Caco-2 (cell line): ENCODE data around the gene CDC42BPA. TPM values are rescaled to one million over a fixed set of nuclear protein-coding genes. Genes with fewer than 3 reads are reported as not detected.
"Not testable (repeated sequence)": the region's sequence is repeated elsewhere in the genome, so short reads cannot be mapped to it uniquely, and the experiment has no call there.

ENCODE experiments used
- BruUV-seq: library from RNA; stranded (reverse); fragments of 400-500 nt; replicated peaks from 2 replicates; lab custom pipeline; 2021; lab: Mats Ljungman, UMichigan
- CTCF ChIA-PET: fragments of 300-600 bp; sonication (Branson Sonifier 250); formaldehyde crosslinking; loops from one replicate; lab custom pipeline; 2022; ENCODE audit warnings: antibody characterized with exemption; lab: Charles Lee
- POLR2A ChIA-PET: fragments of 300-600 bp; sonication (Branson Sonifier 250); formaldehyde crosslinking; loops from one replicate; lab custom pipeline; 2022; ENCODE audit warnings: antibody characterized with exemption; lab: Charles Lee
- DNase-seq, 2 experiments: peaks; one replicate each; pipeline versions ENCODE4 v3.0.0 to v3.0.0-alpha.2; 2020 to 2022
- H3K27me3 ChIP-seq: replicated peaks from 2 replicates; pipeline ENCODE4 v1.6.0; 2011; ENCODE audit warnings: low read length; ENCODE audit not compliant: control insufficient read depth, insufficient read depth
- H3K36me3 ChIP-seq: 2 replicates; pipeline ENCODE4 v1.5.1; 2011; ENCODE audit warnings: low read length; ENCODE audit not compliant: control insufficient read depth, insufficient read depth
- H3K4me1 ChIP-seq: fragments of 250-450 bp; sonication (Bioruptor Pico); 2 replicates; pipeline ENCODE4 v1.5.1; 2020; ENCODE audit warnings: mild to moderate bottlenecking
- H3K4me3 ChIP-seq: 2 replicates; pipeline ENCODE4 v1.5.1; 2011; ENCODE audit warnings: low read depth, mild to moderate bottlenecking, control low read depth, low read length
- H3K9me3 ChIP-seq: fragments of 250-450 bp; sonication (Bioruptor Pico); 2 replicates; pipeline ENCODE4 v1.5.1; 2020; ENCODE audit warnings: mild to moderate bottlenecking, moderate library complexity
- H3K27ac Mint-ChIP-seq: one replicate; pipeline ENCODE4 v1.8.0; 2022; ENCODE audit warnings: mixed read lengths; ENCODE audit not compliant: unreplicated experiment
- H3K27me3 Mint-ChIP-seq: one replicate; pipeline ENCODE4 v1.8.0; 2022; ENCODE audit warnings: mixed read lengths; ENCODE audit not compliant: insufficient read depth, unreplicated experiment
- H3K36me3 Mint-ChIP-seq: one replicate; pipeline ENCODE4 v1.8.0; 2022; ENCODE audit warnings: mild to moderate bottlenecking, mixed read lengths; ENCODE audit not compliant: insufficient read depth, unreplicated experiment
- H3K4me1 Mint-ChIP-seq: one replicate; pipeline ENCODE4 v1.8.0; 2022; ENCODE audit warnings: low read depth, mixed read lengths; ENCODE audit not compliant: unreplicated experiment
- H3K4me3 Mint-ChIP-seq: one replicate; pipeline ENCODE4 v1.8.0; 2022; ENCODE audit warnings: mild to moderate bottlenecking, moderate library complexity, mixed read lengths; ENCODE audit not compliant: unreplicated experiment
- H3K9me3 Mint-ChIP-seq: one replicate; pipeline ENCODE4 v1.8.0; 2022; ENCODE audit warnings: mixed read lengths; ENCODE audit not compliant: unreplicated experiment
- intact Hi-C: fragments of 100-400 bp; cut with micrococcal nuclease; formaldehyde crosslinking; loops from one replicate; pipeline ENCODE4 v1.10.0; 2022; ENCODE audit not compliant: unreplicated experiment
- total RNA-seq: library from RNA; stranded (reverse); gene quantifications from 2 replicates; pipeline ENCODE4 v1.2.3, GENCODE V29; 2022
- TF ChIP-seq, protein P1 (sequence below), 2 experiments: fragments of 200-600 bp in 1 of 2; IDR thresholded peaks; 1 replicate in 1 of 2; 2 replicates in 1 of 2; pipeline versions ENCODE4 v1.5.1 to v1.8.0; 2011 to 2022; ENCODE audit warnings: antibody characterized with exemption in 1 of 2, control low read depth in 1 of 2, inconsistent platforms in 1 of 2, low read depth in 1 of 2, low read length in 1 of 2, mild to moderate bottlenecking in 1 of 2, moderate library complexity in 1 of 2; ENCODE audit not compliant: insufficient read depth in 1 of 2, severe bottlenecking in 1 of 2, unreplicated experiment in 1 of 2

Gene CDC42BPA
- total RNA-seq, 1 experiment from 2014 or later = 38.3 TPM

DNA sequence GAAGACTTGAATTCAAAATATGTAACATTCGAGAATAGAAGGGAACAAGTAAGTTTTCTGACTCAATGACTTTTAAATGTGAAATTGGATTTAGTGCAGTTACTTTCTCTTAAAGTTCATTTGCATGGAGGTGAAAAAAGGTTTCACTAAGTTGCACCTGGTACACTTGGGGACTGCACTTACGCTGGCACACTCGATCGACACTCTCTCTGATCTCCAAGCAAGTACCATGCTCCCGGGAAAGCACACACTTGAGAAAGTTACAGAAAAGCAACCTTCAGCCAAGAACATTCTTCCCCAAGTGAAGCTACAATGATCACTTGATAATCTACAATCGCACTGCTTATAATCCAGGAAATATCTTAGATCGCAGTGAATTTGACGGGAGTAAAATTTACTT lies 315.1 kb downstream of the CDC42BPA start:
- DNase-seq = no peak
- Mint-ChIP-seq H3K4me1 (no peaks in the 10 kb centered on the region), H3K27ac (no peak overlapping the region), H3K36me3 (peaks cover 20% of the 10 kb centered on the region), H3K27me3 (no peaks in the 10 kb centered on the region), H3K9me3 (no peaks in the 10 kb centered on the region), H3K4me3 (no peak overlapping the region)
- H3K9me3 ChIP-seq = no peaks in the 10 kb centered on the region
- no peaks in the 10 kb centered on the region; the same call in 1 of the 2 replicates for H3K36me3 ChIP-seq
- TF ChIP-seq, protein P1, sequence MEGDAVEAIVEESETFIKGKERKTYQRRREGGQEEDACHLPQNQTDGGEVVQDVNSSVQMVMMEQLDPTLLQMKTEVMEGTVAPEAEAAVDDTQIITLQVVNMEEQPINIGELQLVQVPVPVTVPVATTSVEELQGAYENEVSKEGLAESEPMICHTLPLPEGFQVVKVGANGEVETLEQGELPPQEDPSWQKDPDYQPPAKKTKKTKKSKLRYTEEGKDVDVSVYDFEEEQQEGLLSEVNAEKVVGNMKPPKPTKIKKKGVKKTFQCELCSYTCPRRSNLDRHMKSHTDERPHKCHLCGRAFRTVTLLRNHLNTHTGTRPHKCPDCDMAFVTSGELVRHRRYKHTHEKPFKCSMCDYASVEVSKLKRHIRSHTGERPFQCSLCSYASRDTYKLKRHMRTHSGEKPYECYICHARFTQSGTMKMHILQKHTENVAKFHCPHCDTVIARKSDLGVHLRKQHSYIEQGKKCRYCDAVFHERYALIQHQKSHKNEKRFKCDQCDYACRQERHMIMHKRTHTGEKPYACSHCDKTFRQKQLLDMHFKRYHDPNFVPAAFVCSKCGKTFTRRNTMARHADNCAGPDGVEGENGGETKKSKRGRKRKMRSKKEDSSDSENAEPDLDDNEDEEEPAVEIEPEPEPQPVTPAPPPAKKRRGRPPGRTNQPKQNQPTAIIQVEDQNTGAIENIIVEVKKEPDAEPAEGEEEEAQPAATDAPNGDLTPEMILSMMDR (IDR thresholded peaks at IDR 0.05; ENCODE audit: insufficient read depth in 1 of 2, low read depth in 1 of 2, low read length in 1 of 2, severe bottlenecking in 1 of 2, unreplicated experiment in 1 of 2) = no peak
- CTCF ChIA-PET = no interaction called here
- intact Hi-C loops = loop anchor here (10.0 kb wide), 1 partner anchor 432 kb away; no protein-coding TSS in a partner anchor
- no peaks in the 10 kb centered on the region for H3K27me3 ChIP-seq
- no TSS peak for BruUV-seq
- no peak overlapping the region for H3K4me3 ChIP-seq
- no peaks in the 10 kb centered on the region for H3K4me1 ChIP-seq
- POLR2A ChIA-PET = no interaction called here

DNA sequence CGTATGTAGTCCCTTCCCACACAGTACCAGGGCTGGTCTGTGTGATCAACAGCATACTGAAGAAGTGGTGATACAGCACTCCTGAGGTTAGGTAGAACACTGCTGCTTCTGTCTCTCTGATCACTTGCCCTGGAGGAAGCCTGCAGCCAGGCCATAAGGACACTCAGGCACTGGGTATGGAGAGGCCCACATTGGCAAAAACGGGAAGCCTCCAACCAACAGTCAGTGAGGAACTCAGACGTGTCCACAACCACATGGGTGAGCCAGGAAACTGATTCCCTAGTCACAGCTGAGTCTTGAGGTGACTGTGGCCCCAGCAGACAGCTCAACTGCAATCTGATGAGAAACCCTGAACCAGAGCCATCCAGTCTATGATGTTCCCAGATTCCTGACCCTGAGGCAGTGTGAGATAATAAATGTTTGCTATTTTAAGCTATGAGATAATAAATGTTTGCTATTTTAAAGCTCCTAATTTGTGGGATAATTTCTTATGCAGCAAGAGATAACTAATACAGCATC lies 315.7 kb downstream of the CDC42BPA start:
- TF ChIP-seq, protein P1 (IDR thresholded peaks at IDR 0.05; ENCODE audit: insufficient read depth in 1 of 2, low read depth in 1 of 2, low read length in 1 of 2, severe bottlenecking in 1 of 2, unreplicated experiment in 1 of 2) = no peak
- Mint-ChIP-seq H3K9me3 (no peaks in the 10 kb centered on the region), H3K4me1 (no peaks in the 10 kb centered on the region), H3K36me3 (peaks cover 20% of the 10 kb centered on the region), H3K27ac (no peak overlapping the region), H3K27me3 (no peaks in the 10 kb centered on the region), H3K4me3 (no peak overlapping the region)
- Histone ChIP-seq H3K4me3 (no peak overlapping the region), H3K27me3 (no peaks in the 10 kb centered on the region), H3K4me1 (no peaks in the 10 kb centered on the region), H3K36me3 (no peaks in the 10 kb centered on the region; the same call in 1 of the 2 replicates), H3K9me3 (no peaks in the 10 kb centered on the region)
- POLR2A ChIA-PET = no interaction called here
- CTCF ChIA-PET = no interaction called here
- no TSS peak for BruUV-seq
- intact Hi-C loops = loop anchor here (10.0 kb wide), 1 partner anchor 432 kb away; no protein-coding TSS in a partner anchor
- no peak for DNase-seq

DNA sequence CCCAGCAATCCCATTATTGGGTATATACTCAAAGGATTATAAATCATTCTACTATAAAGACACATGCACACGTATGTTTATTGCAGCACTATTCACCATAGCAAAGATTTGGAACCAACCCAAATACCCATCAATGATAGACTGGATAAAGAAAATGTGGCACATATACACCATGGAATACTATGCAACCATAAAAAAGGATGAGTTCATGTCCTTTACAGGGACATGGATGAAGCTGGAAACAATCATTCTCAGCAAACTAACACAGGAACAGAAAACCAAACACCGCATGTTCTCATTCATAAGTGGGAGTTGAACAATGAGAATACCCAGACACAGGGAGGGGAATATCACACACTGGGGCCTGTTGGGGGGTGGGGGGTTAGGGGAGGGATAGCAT lies 318.7 kb downstream of the CDC42BPA start:
- POLR2A ChIA-PET, H3K4me3 ChIP-seq, H3K9me3 Mint-ChIP-seq, H3K4me1 ChIP-seq, H3K4me3 Mint-ChIP-seq, intact Hi-C loops, H3K27me3 Mint-ChIP-seq, H3K27me3 ChIP-seq, CTCF ChIA-PET, H3K9me3 ChIP-seq, BruUV-seq, H3K27ac Mint-ChIP-seq, DNase-seq, H3K36me3 ChIP-seq, H3K4me1 Mint-ChIP-seq: not testable (repeated sequence)
- H3K36me3 Mint-ChIP-seq = peaks cover 32% of the 10 kb centered on the region
